ENCODE results near the gene SACS. TPM values are rescaled to one million over a fixed set of nuclear protein-coding genes. Genes with fewer than 3 reads are reported as not detected.
A peak's percentile ranks its signal among the peaks of the same experiment; 100 is the strongest.
"Not testable (repeated sequence)": the region's sequence is repeated elsewhere in the genome, so short reads cannot be mapped to it uniquely, and the experiment has no call there.

The SACS gene
- polyA plus RNA-seq, 3 donors from 2014 or later, result 0.42 to 4.4 (median 4.0) TPM

DNA sequence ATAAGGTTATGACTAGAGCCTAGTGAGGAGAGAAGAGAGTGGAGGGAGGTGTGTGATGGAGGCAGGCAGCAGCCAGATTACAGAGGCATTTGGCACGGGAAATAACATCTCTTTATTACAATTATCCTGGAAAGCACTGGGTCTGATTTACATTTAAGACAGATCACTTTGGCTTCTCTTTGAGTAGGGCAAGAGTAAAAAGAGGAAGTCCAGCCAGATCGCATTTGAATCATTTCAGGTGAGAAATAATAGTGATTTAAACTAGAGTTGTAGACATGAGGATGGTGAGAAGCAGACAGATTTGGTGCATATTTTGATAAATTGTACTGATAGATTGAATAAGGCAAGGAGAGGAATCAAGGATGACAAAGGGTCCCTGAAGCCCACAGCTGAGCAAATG lies 9.6 kb upstream of the SACS start:
- Mint-ChIP-seq H3K9me3 (no peaks in the 10 kb centered on the region), H3K36me3 (no peaks in the 10 kb centered on the region), H3K4me3 (no peak overlapping the region), H3K27ac (no peak overlapping the region), H3K27me3 (ENCODE audit: low read depth in 3 of 3) (peaks cover 0 to 3% (median 0%) of the 10 kb centered on the region in 3 donors), H3K4me1 (no peaks in the 10 kb centered on the region)
- DNase-seq, result no peak

DNA sequence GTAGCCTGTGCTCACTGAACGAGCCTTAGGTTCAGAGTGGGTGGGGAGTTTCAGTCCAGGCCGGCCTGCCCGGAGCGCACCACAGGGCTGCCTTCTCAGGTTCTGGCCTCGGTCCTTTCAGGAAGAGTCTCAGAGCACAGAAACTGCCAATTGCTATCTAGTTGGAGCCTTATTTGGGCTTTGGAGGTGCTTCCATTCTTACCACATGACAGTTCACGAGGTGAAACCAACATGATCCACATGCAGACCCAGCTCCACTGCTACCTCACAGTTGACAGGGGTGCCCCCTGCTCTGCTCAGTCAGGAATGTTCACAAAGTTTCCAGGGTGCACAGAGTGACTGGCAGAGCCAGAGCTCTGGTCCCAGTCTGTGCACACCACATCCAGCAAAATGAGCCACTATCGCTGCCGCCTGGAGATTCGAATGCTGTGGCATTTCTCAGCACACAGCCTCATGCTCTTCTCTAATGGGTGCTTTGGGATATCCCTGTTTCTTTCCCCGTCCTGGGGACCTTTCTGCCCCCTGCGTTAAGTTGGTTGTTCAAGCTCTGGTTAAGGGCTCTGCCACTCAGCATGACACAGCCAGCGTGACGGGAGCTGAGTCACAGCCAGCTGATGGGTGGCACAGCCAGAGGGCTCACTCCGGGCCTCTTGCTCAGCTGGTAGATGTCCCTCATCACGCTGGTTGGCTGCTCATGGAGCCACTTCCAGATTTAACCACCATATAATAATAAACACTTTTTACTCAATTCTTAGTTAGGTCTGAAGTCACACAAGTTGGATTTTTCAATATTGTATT lies 7.5 kb upstream of the SACS start:
- Mint-ChIP-seq H3K9me3 (no peaks in the 10 kb centered on the region), H3K27ac (no peak overlapping the region), H3K4me1 (no peaks in the 10 kb centered on the region), H3K4me3 (no peak overlapping the region), H3K36me3 (no peaks in the 10 kb centered on the region), H3K27me3 (ENCODE audit: low read depth in 3 of 3) (peaks cover 0 to 6% (median 0%) of the 10 kb centered on the region in 3 donors)
- DNase-seq, result no peak

DNA sequence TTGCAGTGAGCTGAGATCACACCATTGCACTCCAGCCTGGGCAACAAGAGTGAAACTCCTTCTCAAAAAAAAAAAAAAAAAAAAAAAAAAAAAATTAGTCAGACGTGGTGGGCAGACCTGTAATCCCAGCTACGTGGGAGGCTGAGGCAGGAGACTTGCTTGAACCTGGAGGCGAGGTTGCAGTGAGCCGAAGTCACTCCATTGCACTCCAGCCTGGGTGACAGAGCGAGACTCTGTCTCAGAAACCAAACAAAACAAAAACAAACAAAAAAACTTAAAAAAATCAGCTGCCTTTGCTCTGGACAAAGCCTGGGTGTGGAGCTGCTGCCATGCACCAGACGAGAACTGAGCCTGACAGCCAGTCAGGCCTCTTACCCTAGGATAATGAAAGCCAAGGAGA lies 6.8 kb upstream of the SACS start:
- H3K27me3 Mint-ChIP-seq (ENCODE audit: low read depth in 3 of 3); DNase-seq; H3K36me3 Mint-ChIP-seq; H3K9me3 Mint-ChIP-seq; H3K27ac Mint-ChIP-seq; H3K4me1 Mint-ChIP-seq; H3K4me3 Mint-ChIP-seq: not testable (repeated sequence)

DNA sequence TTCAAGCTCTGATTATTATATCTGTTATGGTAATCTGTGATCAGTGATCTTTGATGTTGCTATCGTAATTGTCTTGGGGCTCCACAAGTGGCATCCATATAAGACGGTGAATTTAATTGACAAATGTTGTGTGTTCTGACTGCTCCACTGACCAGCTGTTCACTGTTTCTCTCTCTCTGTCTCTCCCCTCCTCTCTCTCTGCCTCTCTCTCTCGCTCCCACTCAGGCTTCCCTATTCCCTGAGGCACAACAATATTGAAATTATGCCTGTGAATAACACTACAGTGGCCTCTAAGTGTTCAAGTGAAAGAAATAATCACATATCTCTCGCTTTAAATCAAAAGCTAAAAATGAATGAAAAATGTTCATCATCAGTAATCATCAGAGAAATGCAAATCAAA lies 4.4 kb upstream of the SACS start:
- H3K4me3 Mint-ChIP-seq, result no peak overlapping the region
- H3K4me1 Mint-ChIP-seq, result peaks cover 6 to 10% of the 10 kb centered on the region in 2 donors
- peaks cover 6 to 16% (median 9%) of the 10 kb centered on the region in 3 donors for H3K27me3 Mint-ChIP-seq (ENCODE audit: low read depth in 3 of 3)
- no peak for DNase-seq
- H3K36me3 Mint-ChIP-seq, result no peaks in the 10 kb centered on the region
- H3K27ac Mint-ChIP-seq, result no peak overlapping the region
- no peaks in the 10 kb centered on the region for H3K9me3 Mint-ChIP-seq

DNA sequence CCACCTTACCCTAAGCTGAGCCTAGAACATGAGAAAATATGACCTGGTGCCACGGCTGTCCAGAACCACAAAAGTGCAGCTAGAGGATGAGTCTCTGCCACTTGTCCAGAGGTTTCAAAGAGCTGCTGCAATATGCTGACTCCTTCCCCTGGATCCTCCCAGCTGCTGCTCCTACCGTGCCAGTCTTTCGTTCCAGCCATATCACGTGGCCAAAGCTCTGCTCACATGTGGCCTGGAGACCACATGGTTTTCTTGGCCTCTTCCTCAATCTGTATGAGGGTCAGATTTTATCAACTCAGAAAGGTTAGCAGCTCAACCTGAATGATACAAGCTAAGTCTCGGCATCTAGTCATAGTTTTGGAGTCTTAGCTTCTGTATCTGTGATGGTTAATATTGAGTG lies 3.2 kb upstream of the SACS start:
- H3K27me3 Mint-ChIP-seq (ENCODE audit: low read depth in 3 of 3), result peaks cover 9 to 20% (median 9%) of the 10 kb centered on the region in 3 donors
- no peaks in the 10 kb centered on the region for H3K9me3 Mint-ChIP-seq
- H3K36me3 Mint-ChIP-seq, result no peaks in the 10 kb centered on the region
- no peak overlapping the region for H3K4me3 Mint-ChIP-seq
- H3K4me1 Mint-ChIP-seq, result peaks cover 6 to 11% of the 10 kb centered on the region in 2 donors
- DNase-seq, result no peak
- H3K27ac Mint-ChIP-seq, result no peak overlapping the region

DNA sequence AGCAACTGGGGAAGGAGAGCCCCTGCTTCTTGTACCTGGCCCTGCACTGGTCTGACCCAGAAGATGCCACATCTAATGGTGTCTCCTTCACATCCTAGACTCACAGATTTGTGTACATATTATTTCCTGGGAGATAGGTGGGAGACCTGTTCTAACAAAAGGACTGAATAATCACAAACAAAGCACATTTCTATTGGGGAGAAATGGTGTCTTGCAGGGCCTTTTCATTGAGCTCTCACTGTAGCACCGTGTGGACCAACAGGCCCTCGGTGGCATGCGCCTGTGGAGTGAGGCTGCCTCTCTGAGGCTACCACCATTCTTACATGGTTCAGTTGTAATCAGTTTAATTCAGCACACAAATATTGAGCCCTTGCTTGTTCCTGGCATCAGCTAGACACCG lies 989 bp upstream of the SACS start:
- Mint-ChIP-seq H3K4me1 (peaks cover 6 to 11% of the 10 kb centered on the region in 2 donors), H3K4me3 (no peak overlapping the region), H3K27ac (no peak overlapping the region), H3K36me3 (no peaks in the 10 kb centered on the region), H3K27me3 (ENCODE audit: low read depth in 3 of 3) (peaks cover 9 to 17% (median 13%) of the 10 kb centered on the region in 3 donors), H3K9me3 (no peaks in the 10 kb centered on the region)
- DNase-seq, result no peak

DNA sequence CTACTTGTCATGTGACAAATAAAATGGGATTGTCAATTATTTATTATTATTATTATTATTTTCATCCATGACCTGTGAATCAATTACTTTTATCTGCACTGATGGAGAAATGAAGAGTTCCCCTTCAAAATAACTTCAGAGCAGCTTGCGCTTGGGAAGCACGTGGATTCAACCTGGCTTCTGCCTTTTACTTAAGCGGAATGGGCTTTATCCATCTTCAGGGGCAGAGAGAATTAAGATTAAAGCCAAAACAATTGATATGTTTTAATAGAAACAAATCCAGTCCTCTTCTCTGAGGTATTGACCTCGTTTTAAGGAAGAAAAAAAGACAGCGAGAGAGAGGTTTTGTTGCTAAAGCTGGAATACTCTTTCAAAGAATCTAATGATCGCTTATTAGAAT lies 876 bp downstream of the SACS start:
- Mint-ChIP-seq H3K36me3 (no peaks in the 10 kb centered on the region), H3K27ac (no peak overlapping the region), H3K4me3 (no peak overlapping the region), H3K27me3 (ENCODE audit: low read depth in 3 of 3) (peaks cover 9 to 17% (median 13%) of the 10 kb centered on the region in 3 donors), H3K4me1 (peaks cover 6 to 11% of the 10 kb centered on the region in 2 donors), H3K9me3 (no peaks in the 10 kb centered on the region)
- no peak for DNase-seq

DNA sequence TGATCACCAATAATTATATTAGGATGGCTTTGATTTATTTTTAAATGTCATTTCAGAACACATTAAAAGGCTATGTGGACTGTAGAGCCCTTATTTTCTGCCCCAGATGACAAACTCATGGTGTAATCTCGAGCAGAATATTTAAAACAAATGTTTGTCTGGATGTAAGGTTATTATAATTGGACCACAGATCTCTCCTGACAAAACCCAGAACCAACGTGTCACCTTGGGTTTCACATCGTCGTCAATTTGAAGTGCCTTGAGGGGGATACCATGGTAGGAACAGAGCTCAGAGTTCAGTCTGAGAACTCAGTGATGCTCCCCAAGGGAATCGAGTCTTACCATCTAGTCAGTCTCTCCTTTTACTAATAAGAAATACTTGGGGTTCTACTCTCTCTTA lies 2.8 kb downstream of the SACS start:
- Mint-ChIP-seq H3K27me3 (ENCODE audit: low read depth in 3 of 3) (peaks cover 9 to 16% (median 13%) of the 10 kb centered on the region in 3 donors), H3K9me3 (no peaks in the 10 kb centered on the region), H3K27ac (no peak overlapping the region), H3K36me3 (no peaks in the 10 kb centered on the region), H3K4me3 (no peak overlapping the region), H3K4me1 (peaks cover 6 to 11% of the 10 kb centered on the region in 2 donors)
- no peak for DNase-seq

DNA sequence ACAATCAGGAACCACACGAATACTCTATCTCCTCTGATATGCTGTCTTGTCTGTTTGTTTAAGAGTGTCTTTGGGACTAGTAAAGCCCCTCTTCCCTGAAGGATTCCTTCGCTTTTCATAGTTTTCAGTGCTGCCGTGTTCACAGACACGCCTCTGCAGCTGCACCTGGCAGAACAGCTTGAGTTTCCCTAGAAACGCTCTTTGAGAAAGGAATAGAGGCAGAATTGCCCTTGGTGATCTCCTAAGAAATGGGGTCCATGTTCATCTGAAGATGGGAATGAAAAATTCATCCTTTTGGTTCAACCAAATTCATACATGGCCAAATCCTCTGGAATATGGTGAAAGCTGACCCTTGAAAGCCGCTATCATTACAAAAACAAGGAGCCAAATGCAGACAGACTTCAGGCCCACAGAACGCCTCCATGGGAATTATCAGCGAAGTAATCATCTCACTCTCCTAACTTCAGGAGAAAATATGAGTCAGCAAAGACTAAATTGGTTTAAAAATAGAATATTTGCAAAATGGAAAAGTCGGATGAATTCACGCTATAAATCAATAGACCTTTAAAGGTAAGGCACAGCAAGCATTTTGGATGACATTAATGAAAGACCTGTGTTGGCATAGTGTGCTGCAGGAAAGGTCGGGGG lies 5.5 kb downstream of the SACS start:
- Mint-ChIP-seq H3K36me3 (no peaks in the 10 kb centered on the region), H3K27ac (no peak overlapping the region), H3K9me3 (no peaks in the 10 kb centered on the region), H3K4me3 (no peak overlapping the region), H3K4me1 (peaks cover under 1 to 3% of the 10 kb centered on the region in 2 donors), H3K27me3 (ENCODE audit: low read depth in 3 of 3) (peaks cover 4 to 6% (median 4%) of the 10 kb centered on the region in 3 donors)
- no peak for DNase-seq

DNA sequence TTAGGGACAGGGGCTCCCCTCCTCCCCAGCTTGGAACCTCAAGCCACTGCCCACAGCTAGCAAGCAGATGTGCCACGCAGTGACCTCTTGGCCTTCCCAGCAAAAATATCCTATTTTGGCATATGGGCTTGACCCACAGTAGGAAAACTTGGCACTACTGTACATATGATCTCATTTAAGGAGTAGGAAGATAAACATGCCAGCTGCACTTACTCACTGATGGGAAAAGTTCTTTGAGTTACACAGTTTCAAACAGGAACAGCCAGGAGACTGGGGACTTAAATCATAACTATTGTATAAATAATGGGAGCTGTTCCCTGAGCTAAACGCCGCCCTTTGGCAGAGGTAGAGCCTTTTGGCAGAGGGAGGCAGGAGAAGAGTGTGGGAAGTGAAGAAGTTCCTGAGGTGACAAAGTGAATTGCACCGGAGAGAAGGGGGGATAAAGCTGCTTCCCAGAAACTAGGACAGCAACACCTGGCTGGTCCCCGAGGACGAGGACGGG lies 6.1 kb downstream of the SACS start:
- no peak for DNase-seq
- Mint-ChIP-seq H3K9me3 (no peaks in the 10 kb centered on the region), H3K4me1 (no peaks in the 10 kb centered on the region), H3K4me3 (no peak overlapping the region), H3K27me3 (ENCODE audit: low read depth in 3 of 3) (peaks cover 3 to 6% (median 3%) of the 10 kb centered on the region in 3 donors), H3K27ac (no peak overlapping the region), H3K36me3 (no peaks in the 10 kb centered on the region)

DNA sequence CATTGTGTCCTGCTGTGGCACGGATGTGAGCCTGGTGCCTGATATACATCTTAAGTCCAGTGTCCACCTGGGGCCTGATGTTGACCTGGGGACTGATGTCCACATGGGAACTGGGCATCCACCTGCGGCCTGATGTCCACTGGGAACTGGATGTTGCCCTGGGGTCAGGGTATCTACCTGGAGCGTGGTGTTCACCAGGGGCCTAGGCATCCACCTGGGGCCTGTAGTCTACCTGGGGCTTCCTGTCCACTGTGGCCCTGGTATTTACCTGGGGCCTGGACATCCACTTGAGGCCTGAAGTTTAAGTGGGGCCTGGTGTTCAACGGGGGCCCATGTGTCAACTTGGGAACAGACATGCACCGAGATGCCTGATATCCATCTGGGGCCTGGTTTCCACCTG lies 11.9 kb downstream of the SACS start:
- H3K36me3 Mint-ChIP-seq, result no peaks in the 10 kb centered on the region
- H3K27ac Mint-ChIP-seq, result no peak overlapping the region
- no peak overlapping the region for H3K4me3 Mint-ChIP-seq
- H3K4me1 Mint-ChIP-seq, result no peaks in the 10 kb centered on the region
- H3K27me3 Mint-ChIP-seq (ENCODE audit: low read depth in 3 of 3), result no peaks in the 10 kb centered on the region
- no peaks in the 10 kb centered on the region for H3K9me3 Mint-ChIP-seq
- DNase-seq, result no peak

DNA sequence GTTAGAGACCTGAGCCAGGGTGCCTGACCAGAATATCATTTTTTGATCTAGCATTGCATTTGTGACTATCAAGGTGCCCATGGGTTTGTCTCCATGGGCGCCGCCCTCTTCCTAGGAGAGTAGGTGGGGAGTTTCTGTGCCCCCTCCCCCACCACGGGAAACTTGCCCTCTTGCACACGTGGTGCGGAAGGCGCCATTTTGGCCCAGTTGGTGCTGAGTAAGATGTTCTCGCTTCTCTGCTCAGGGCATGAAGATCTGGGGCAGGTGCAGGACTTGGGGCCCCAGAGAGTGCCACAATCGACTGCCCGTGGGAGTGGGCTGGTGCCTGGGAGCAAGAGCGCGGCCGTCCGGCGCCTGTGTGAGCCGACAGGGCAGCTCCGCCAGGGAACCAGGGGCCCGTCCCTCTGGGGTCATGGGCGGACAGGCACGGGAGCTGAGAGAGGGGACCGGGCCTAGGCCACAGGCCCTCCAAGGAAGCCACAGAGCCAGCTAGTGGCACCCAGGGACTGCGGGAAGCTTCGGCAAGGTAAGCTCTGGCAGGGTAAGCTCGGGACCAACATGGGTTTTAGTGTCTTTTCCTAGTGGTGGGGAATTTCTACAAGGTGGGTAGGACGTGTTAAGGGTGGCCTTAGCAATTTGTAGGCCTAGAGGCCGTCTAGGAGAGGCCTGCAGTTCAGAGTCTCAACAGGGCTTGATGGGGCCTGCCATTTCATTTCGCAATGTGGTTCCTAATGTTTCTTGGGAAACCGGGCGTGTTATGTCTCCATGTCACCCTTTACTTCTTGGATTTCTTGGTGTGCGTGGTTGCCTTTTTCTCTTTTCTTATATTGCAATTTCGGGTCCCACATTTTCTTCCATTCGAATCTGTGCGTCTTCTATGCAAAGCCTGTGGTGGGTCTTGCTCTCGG lies 14.5 kb downstream of the SACS start:
- Mint-ChIP-seq H3K4me3 (no peak overlapping the region), H3K27ac (peak overlapping the region in 1 of 6 donors; percentile 26), H3K4me1 (no peaks in the 10 kb centered on the region), H3K36me3 (no peaks in the 10 kb centered on the region), H3K27me3 (ENCODE audit: low read depth in 3 of 3) (no peaks in the 10 kb centered on the region), H3K9me3 (no peaks in the 10 kb centered on the region)
- DNase-seq, result no peak

DNA sequence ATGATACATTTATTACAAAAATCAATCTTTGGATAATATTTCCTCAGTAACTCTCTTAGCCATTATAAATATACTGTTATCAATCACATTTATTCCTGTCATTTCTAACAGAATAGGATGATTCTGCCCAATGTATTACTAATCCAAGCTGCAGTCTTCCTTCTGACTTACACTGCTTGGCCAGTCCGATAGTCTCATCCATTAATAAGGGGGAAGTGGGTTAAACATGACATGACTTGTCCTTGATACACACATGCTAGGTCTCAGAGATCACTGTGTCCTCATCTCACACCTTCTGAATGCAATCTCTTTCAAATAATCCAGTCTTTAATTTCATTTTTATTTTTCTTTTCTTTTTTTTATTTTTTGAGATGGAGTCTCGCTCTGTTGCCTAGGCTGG lies 18.8 kb downstream of the SACS start:
- Mint-ChIP-seq H3K4me3 (no peak overlapping the region), H3K27ac (no peak overlapping the region), H3K4me1 (no peaks in the 10 kb centered on the region), H3K36me3 (no peaks in the 10 kb centered on the region), H3K9me3 (no peaks in the 10 kb centered on the region), H3K27me3 (ENCODE audit: low read depth in 3 of 3) (peaks cover 2 to 6% (median 3%) of the 10 kb centered on the region in 3 donors)
- DNase-seq, result no peak

DNA sequence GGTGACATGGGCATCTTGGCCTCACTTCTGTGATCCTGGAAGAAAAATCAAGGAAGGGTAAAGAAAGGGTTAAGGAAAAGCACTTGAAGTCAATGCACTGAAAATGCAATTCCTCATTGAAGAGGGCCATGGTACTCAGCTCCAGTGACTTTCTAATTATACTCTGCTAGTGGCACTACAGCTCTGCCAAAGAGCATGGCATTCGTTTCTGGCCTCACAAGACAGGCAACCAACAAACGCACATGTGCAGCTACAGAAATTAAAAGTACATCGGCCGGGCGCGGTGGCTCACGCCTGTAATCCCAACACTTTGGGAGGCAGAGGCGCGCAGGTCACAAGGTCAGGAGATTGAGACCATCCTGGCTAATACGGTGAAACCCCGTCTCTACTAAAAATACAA lies 21.8 kb downstream of the SACS start:
- Mint-ChIP-seq H3K4me3 (no peak overlapping the region), H3K27ac (no peak overlapping the region), H3K4me1 (no peaks in the 10 kb centered on the region), H3K36me3 (no peaks in the 10 kb centered on the region), H3K9me3 (no peaks in the 10 kb centered on the region), H3K27me3 (ENCODE audit: low read depth in 3 of 3) (peaks cover 2 to 6% (median 4%) of the 10 kb centered on the region in 3 donors)
- no peak for DNase-seq
